ENCODE measurements around the gene SASH3. TPM values are rescaled to one million over a fixed set of nuclear protein-coding genes. Genes with fewer than 3 reads are reported as not detected.

The SASH3 gene
- polyA plus RNA-seq, 1 of the 3 experiments (the other 2 are of a cell fraction): not detected

DNA sequence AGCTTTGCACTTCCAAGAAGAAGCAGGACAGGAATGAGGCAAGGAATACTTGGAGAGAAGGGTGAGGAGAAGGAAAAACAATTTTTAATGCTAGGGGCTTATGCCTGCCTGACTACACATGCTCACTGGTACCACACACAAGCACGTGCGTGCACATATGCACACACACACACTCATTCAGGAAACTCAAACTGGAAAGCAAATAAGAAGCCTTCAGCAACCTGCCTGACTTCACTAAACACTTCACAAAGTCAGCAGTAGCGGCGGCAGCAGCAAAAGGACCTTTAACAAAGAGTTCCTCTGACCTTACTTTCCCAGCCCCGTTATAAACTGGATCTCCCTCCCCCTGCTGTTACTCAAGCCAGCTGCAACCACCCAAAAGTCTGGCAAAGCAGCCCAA, 60.6 kb downstream of the SASH3 start (continued):
- TF ChIP-seq MEF2A (IDR thresholded peaks at IDR 0.05; ENCODE audit: borderline replicate concordance, low read depth): no peak
- no peak for TF ChIP-seq ELF1 (IDR thresholded peaks at IDR 0.05)
- TF ChIP-seq MXI1 (IDR thresholded peaks at IDR 0.05; ENCODE audit: low read depth, low read length): no peak
- no peak for TF ChIP-seq GABPA (IDR thresholded peaks at IDR 0.05; ENCODE audit: low read depth)
- no peak for TF ChIP-seq EZH2phosphoT487 (IDR thresholded peaks at IDR 0.05; ENCODE audit: borderline replicate concordance, low read depth)
- no peak for TF ChIP-seq TCF12 (IDR thresholded peaks at IDR 0.05)

GRCh38 chrX:129842510-129843208, 62.9 kb downstream of the SASH3 start:
- Histone ChIP-seq H3K36me3 (replicated peaks in 1 of 2; ENCODE audit: control insufficient read depth in 1 of 2, insufficient read depth in 2 of 2, low read length in 1 of 2) (no peaks in the 10 kb centered on the region), H3F3A (replicated peaks; ENCODE audit: insufficient read depth) (no peaks in the 10 kb centered on the region), H3K79me2 (ENCODE audit: insufficient read depth) (no peaks in the 10 kb centered on the region), H3K4me2 (peak overlapping the region; percentile 83), H3K4me3 (ENCODE audit: low read depth in 2 of 2, low read length in 1 of 2) (peak overlapping the region; percentile 58 to 65), H3K9me3 (no peaks in the 10 kb centered on the region), H3K9me2 (no peaks in the 10 kb centered on the region), H2AFZ (ENCODE audit: low read depth) (peak overlapping the region; percentile 78), H4K20me1 (ENCODE audit: insufficient read depth) (no peaks in the 10 kb centered on the region), H3K4me1 (ENCODE audit: control insufficient read depth in 1 of 2, insufficient read depth in 2 of 2, low read depth in 1 of 2, low read length in 1 of 2) (peaks cover 0 to 2% of the 10 kb centered on the region in 2 experiments; a peak in 2 of 4 replicates), H3K27me3 (ENCODE audit: insufficient read depth) (peaks cover 32% of the 10 kb centered on the region), H3K9ac (peak overlapping the region; percentile 61), H3K27ac (ENCODE audit: low read depth in 2 of 2, low read length in 1 of 2) (peak overlapping the region in 1 of 2 experiments; percentile 45; a peak in 1 of 4 replicates)
- TF ChIP-seq TAF1 (IDR thresholded peaks at IDR 0.05; ENCODE audit: borderline replicate concordance, low read depth, low read length): no peak
- no peak for TF ChIP-seq MAX (IDR thresholded peaks at IDR 0.05; ENCODE audit: low read depth)
- no peak for TF ChIP-seq YY1 (IDR thresholded peaks at IDR 0.05; ENCODE audit: low read depth)
- TF ChIP-seq TCF12 (IDR thresholded peaks at IDR 0.05): no peak
- TF ChIP-seq RFX5 (IDR thresholded peaks at IDR 0.05; ENCODE audit: low read length): no peak
- no peak for TF ChIP-seq MXI1 (IDR thresholded peaks at IDR 0.05; ENCODE audit: low read depth, low read length)
- TF ChIP-seq RCOR1 (IDR thresholded peaks at IDR 0.05; ENCODE audit: low read length): no peak
- TF ChIP-seq FOXJ3 (CRISPR knock-in tag; IDR thresholded peaks at IDR 0.05): no peak
- no peak for TF ChIP-seq SMC3 (IDR thresholded peaks at IDR 0.05; ENCODE audit: low read depth, low read length)
- no peak for TF ChIP-seq ELF1 (IDR thresholded peaks at IDR 0.05)
- TF ChIP-seq POLR2AphosphoS5 (IDR thresholded peaks at IDR 0.05; ENCODE audit: low read depth, low read length): no peak
- peak; percentile 18 for DNase-seq
- 5% methylated on average over 13 of the region's 17 CpGs for WGBS (ENCODE audit: low lambda C conversion rate)
- CTCF ChIA-PET: no interaction called here
- POLR2A ChIA-PET: no interaction called here

- Histone ChIP-seq H3K79me2 (ENCODE audit: insufficient read depth) (no peaks in the 10 kb centered on the region), H3K4me3 (ENCODE audit: low read depth in 2 of 2, low read length in 1 of 2) (peak overlapping the region; percentile 58 to 65), H3K4me2 (peak overlapping the region; percentile 83), H3K36me3 (replicated peaks in 1 of 2; ENCODE audit: control insufficient read depth in 1 of 2, insufficient read depth in 2 of 2, low read length in 1 of 2) (no peaks in the 10 kb centered on the region), H3K9me2 (no peaks in the 10 kb centered on the region), H3K9ac (peak overlapping the region; percentile 61), H3F3A (replicated peaks; ENCODE audit: insufficient read depth) (no peaks in the 10 kb centered on the region), H3K27me3 (ENCODE audit: insufficient read depth) (peaks cover 36% of the 10 kb centered on the region), H3K9me3 (no peaks in the 10 kb centered on the region), H3K27ac (ENCODE audit: low read depth in 2 of 2, low read length in 1 of 2) (peak overlapping the region in 1 of 2 experiments; percentile 45; a peak in 1 of 4 replicates), H4K20me1 (ENCODE audit: insufficient read depth) (no peaks in the 10 kb centered on the region), H2AFZ (ENCODE audit: low read depth) (peak overlapping the region; percentile 78), H3K4me1 (ENCODE audit: control insufficient read depth in 1 of 2, insufficient read depth in 2 of 2, low read depth in 1 of 2, low read length in 1 of 2) (peaks cover 0 to 2% of the 10 kb centered on the region in 2 experiments; a peak in 2 of 4 replicates)
- 0% methylated on average over 4 of the region's 23 CpGs for WGBS (ENCODE audit: low lambda C conversion rate)
- DNase-seq: no peak
- ChIA-PET POLR2A (no interaction called here), CTCF (no interaction called here)
- TF ChIP-seq, protein P1, sequence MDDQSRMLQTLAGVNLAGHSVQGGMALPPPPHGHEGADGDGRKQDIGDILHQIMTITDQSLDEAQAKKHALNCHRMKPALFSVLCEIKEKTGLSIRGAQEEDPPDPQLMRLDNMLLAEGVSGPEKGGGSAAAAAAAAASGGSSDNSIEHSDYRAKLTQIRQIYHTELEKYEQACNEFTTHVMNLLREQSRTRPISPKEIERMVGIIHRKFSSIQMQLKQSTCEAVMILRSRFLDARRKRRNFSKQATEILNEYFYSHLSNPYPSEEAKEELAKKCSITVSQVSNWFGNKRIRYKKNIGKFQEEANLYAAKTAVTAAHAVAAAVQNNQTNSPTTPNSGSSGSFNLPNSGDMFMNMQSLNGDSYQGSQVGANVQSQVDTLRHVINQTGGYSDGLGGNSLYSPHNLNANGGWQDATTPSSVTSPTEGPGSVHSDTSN (IDR thresholded peaks at IDR 0.05): no peak
- TF ChIP-seq TCF12 (IDR thresholded peaks at IDR 0.05) (no peak), MXI1 (IDR thresholded peaks at IDR 0.05; ENCODE audit: low read depth, low read length) (no peak)
Observed at GRCh38 chrX:129843209-129843458, 63.4 kb downstream of the SASH3 start.
